ENCODE data around the gene PTPRB.
"Not testable (repeated sequence)": the region's sequence is repeated elsewhere in the genome, so short reads cannot be mapped to it uniquely, and the experiment has no call there.

PTPRB gene

GRCh38 chr12:70497508-70497907 lies 139.7 kb downstream of the PTPRB start:
- no peaks in the 10 kb centered on the region for H3K9me3 ChIP-seq (ENCODE audit: insufficient read depth, low read length)
- no peak overlapping the region for H2AFZ ChIP-seq (ENCODE audit: low read depth, low read length)
- no peak overlapping the region for H3K4me3 ChIP-seq (ENCODE audit: low read length)
- H3K27ac ChIP-seq (ENCODE audit: low read length) = no peak overlapping the region
- no peaks in the 10 kb centered on the region for H3K27me3 ChIP-seq (ENCODE audit: low read depth, low read length)
- H3K79me2 ChIP-seq (ENCODE audit: low read length) = peaks cover 15% of the 10 kb centered on the region
- H3K9ac ChIP-seq (ENCODE audit: low read length) = no peak overlapping the region
- H3K4me1 ChIP-seq (ENCODE audit: low read length) = peaks cover 9% of the 10 kb centered on the region
- no peak for TF ChIP-seq CTCF (IDR thresholded peaks at IDR 0.05; ENCODE audit: low read depth, low read length)
- TF ChIP-seq EZH2phosphoT487 (IDR thresholded peaks at IDR 0.05; ENCODE audit: low read depth) = no peak
- no peaks in the 10 kb centered on the region for H4K20me1 ChIP-seq (ENCODE audit: insufficient read depth, low read length)
- H3K4me2 ChIP-seq (ENCODE audit: low read length) = no peak overlapping the region
- H3K36me3 ChIP-seq (replicated peaks; ENCODE audit: low read depth, low read length) = peaks cover 5% of the 10 kb centered on the region

GRCh38 chr12:70492904-70493303 lies 144.3 kb downstream of the PTPRB start:
- H3K79me2 ChIP-seq (ENCODE audit: low read length); H3K9ac ChIP-seq (ENCODE audit: low read length); H2AFZ ChIP-seq (ENCODE audit: low read depth, low read length); H3K4me3 ChIP-seq (ENCODE audit: low read length); H4K20me1 ChIP-seq (ENCODE audit: insufficient read depth, low read length); H3K27me3 ChIP-seq (ENCODE audit: low read depth, low read length); H3K27ac ChIP-seq (ENCODE audit: low read length): not testable (repeated sequence)
- Histone ChIP-seq H3K36me3 (replicated peaks; ENCODE audit: low read depth, low read length) (peaks cover 26% of the 10 kb centered on the region), H3K9me3 (ENCODE audit: insufficient read depth, low read length) (peaks cover 25% of the 10 kb centered on the region), H3K4me2 (ENCODE audit: low read length) (peak overlapping the region; percentile 54), H3K4me1 (ENCODE audit: low read length) (peaks cover 14% of the 10 kb centered on the region)

- H4K20me1 ChIP-seq (ENCODE audit: insufficient read depth, low read length); H3K27ac ChIP-seq (ENCODE audit: low read length); H3K9ac ChIP-seq (ENCODE audit: low read length); H2AFZ ChIP-seq (ENCODE audit: low read depth, low read length); H3K27me3 ChIP-seq (ENCODE audit: low read depth, low read length); H3K4me2 ChIP-seq (ENCODE audit: low read length); H3K79me2 ChIP-seq (ENCODE audit: low read length); H3K4me3 ChIP-seq (ENCODE audit: low read length): not testable (repeated sequence)
- peaks cover 31% of the 10 kb centered on the region for H3K36me3 ChIP-seq (replicated peaks; ENCODE audit: low read depth, low read length)
- H3K9me3 ChIP-seq (ENCODE audit: insufficient read depth, low read length) = peaks cover 25% of the 10 kb centered on the region
- H3K4me1 ChIP-seq (ENCODE audit: low read length) = peaks cover 33% of the 10 kb centered on the region
These were observed 146.3 kb downstream of the PTPRB start for GRCh38 chr12:70490928-70491327.

GRCh38 chr12:70487440-70487839 lies 149.8 kb downstream of the PTPRB start:
- peaks cover 25% of the 10 kb centered on the region for H3K9me3 ChIP-seq (ENCODE audit: insufficient read depth, low read length)
- H3K4me1 ChIP-seq (ENCODE audit: low read length) = peaks cover 54% of the 10 kb centered on the region
- peaks cover 5% of the 10 kb centered on the region for H3K79me2 ChIP-seq (ENCODE audit: low read length)
- H4K20me1 ChIP-seq (ENCODE audit: insufficient read depth, low read length) = peaks cover 3% of the 10 kb centered on the region; the same call in 1 of the 2 replicates
- peak overlapping the region; percentile 68 for H3K27ac ChIP-seq (ENCODE audit: low read length)
- peak overlapping the region; percentile 54 for H3K4me3 ChIP-seq (ENCODE audit: low read length)
- peak overlapping the region; percentile 78 for H3K4me2 ChIP-seq (ENCODE audit: low read length)
- H3K9ac ChIP-seq (ENCODE audit: low read length) = no peak overlapping the region
- peaks cover 35% of the 10 kb centered on the region for H3K36me3 ChIP-seq (replicated peaks; ENCODE audit: low read depth, low read length)
- H3K27me3 ChIP-seq (ENCODE audit: low read depth, low read length) = no peaks in the 10 kb centered on the region
- no peak for TF ChIP-seq EZH2phosphoT487 (IDR thresholded peaks at IDR 0.05; ENCODE audit: low read depth)
- TF ChIP-seq CTCF (IDR thresholded peaks at IDR 0.05; ENCODE audit: low read depth, low read length) = no peak
- H2AFZ ChIP-seq (ENCODE audit: low read depth, low read length) = no peak overlapping the region

GRCh38 chr12:70486588-70486987 lies 150.6 kb downstream of the PTPRB start:
- H4K20me1 ChIP-seq (ENCODE audit: insufficient read depth, low read length) = peaks cover 12% of the 10 kb centered on the region
- TF ChIP-seq CTCF (IDR thresholded peaks at IDR 0.05; ENCODE audit: low read depth, low read length) (no peak), EZH2phosphoT487 (IDR thresholded peaks at IDR 0.05; ENCODE audit: low read depth) (no peak)
- peak overlapping the region; percentile 78 for H3K4me2 ChIP-seq (ENCODE audit: low read length)
- 0 out of 2 replicates have a peak overlapping the region, but pooled peaks have one; percentile 25 for H3K9ac ChIP-seq (ENCODE audit: low read length)
- H3K27ac ChIP-seq (ENCODE audit: low read length) = peak overlapping the region; percentile 68
- peaks cover 25% of the 10 kb centered on the region for H3K9me3 ChIP-seq (ENCODE audit: insufficient read depth, low read length)
- H3K36me3 ChIP-seq (replicated peaks; ENCODE audit: low read depth, low read length) = peaks cover 40% of the 10 kb centered on the region
- peak overlapping the region; percentile 54 for H3K4me3 ChIP-seq (ENCODE audit: low read length)
- no peak overlapping the region for H2AFZ ChIP-seq (ENCODE audit: low read depth, low read length)
- H3K27me3 ChIP-seq (ENCODE audit: low read depth, low read length) = no peaks in the 10 kb centered on the region
- peaks cover 60% of the 10 kb centered on the region for H3K4me1 ChIP-seq (ENCODE audit: low read length)
- peaks cover 9% of the 10 kb centered on the region for H3K79me2 ChIP-seq (ENCODE audit: low read length)

Measured in OCI-LY3 (cell line).